Measurements from ENCODE around the gene IL17B. TPM values are rescaled to one million over a fixed set of nuclear protein-coding genes. Genes with fewer than 3 reads are reported as not detected.

IL17B gene
- total and polyA plus RNA-seq, 9 of the 15 experiments (the other 6 are each of a cell fraction or from before 2014, with no cell fraction given) = 0.28 to 2.6 (median 0.53) TPM; not detected in 2

DNA sequence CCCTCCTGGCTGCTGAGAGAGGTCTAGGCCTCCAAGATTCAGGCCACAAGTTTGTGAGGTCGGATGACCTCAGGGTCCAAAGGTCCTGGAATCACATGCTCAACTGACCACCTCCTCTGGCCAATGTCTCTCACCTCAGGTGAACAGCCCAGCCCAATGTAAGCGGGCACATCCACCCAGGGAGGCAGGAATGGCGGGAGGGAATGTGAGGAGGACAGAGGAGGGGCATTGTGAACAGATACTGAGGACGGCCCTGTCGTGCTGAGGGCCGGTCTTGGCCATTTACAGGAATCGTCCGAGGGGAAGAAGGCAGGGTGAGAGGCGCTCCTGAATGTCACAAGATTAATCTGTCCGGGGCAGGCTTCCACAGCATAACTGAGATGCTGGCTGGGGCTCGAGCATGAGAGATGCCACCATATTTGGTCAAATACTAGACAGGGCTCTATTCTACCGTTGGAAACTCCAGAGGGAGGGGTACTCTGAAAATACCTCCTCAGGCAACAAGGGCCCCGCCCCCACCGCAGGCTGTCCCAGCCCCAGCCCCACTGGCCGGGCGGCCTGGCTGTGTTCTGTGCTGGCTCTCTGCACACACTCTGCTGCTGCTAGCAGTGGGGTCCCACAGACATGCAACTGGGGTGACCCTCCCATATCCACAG lies 1.5 kb upstream of the IL17B start:
- in situ Hi-C loops (cut with MboI) (no loop called here), intact Hi-C loops (cut with micrococcal nuclease) (loop anchor here (5.0 kb wide), 1 partner anchor 237 kb away; no protein-coding TSS in a partner anchor)
- POLR2A ChIA-PET = interaction anchor here (0.6 to 1.0 kb wide), 2 partner anchors 9 to 71 kb away, joined by 3 read pairs; no protein-coding TSS in a partner anchor
- Histone ChIP-seq H3K36me3 (ENCODE audit: control insufficient read depth, insufficient read depth, low read length) (no peaks in the 10 kb centered on the region), H3K4me1 (replicated peaks in 1 of 2; ENCODE audit: control insufficient read depth in 2 of 2, insufficient read depth in 2 of 2, low read length in 2 of 2) (peaks cover 0 to 25% of the 10 kb centered on the region in 2 experiments; a peak in 3 of 5 replicates), H3K9me1 (ENCODE audit: control insufficient read depth, insufficient read depth, low read length) (no peaks in the 10 kb centered on the region), H3K9me3 (replicated peaks; ENCODE audit: control insufficient read depth, insufficient read depth, low read depth, low read length) (no peaks in the 10 kb centered on the region), H3K79me2 (ENCODE audit: control insufficient read depth, insufficient read depth, low read length) (no peaks in the 10 kb centered on the region), H4K20me1 (replicated peaks; ENCODE audit: control insufficient read depth, insufficient read depth, low read length) (no peaks in the 10 kb centered on the region), H3K27me3 (ENCODE audit: control insufficient read depth in 2 of 2, insufficient read depth in 2 of 2, low read length in 2 of 2) (no peaks in the 10 kb centered on the region), H3K4me2 (ENCODE audit: insufficient read depth, low read length) (no peak overlapping the region), H3K9ac (ENCODE audit: insufficient read depth in 1 of 2, low read depth in 2 of 2, low read length in 2 of 2) (peak overlapping the region in 1 of 2 experiments; percentile 64; a peak in 1 of 4 replicates), H2AFZ (ENCODE audit: low read depth, low read length) (no peak overlapping the region), H3K27ac (ENCODE audit: extremely low read depth, low read depth, low read length) (no peak overlapping the region), H3K4me3 (no peak overlapping the region)
- CTCF ChIA-PET (ENCODE audit: low intra/inter-chr PET ratio) = interaction anchor here (1.0 to 1.4 kb wide), 3 partner anchors 9 to 185 kb away, joined by 4 to 6 read pairs (median 5); no protein-coding TSS in a partner anchor
- WGBS (ENCODE audit: insufficient coverage, low coverage, missing lambda C conversion rate) = 43% methylated on average over 15 of the region's 16 CpGs
- TF ChIP-seq CREM (IDR thresholded peaks at IDR 0.05; ENCODE audit: low read depth) (no peak), ZFP30 (CRISPR knock-in tag; IDR thresholded peaks at IDR 0.05; ENCODE audit: borderline replicate concordance) (no peak), PHF8 (IDR thresholded peaks at IDR 0.05; ENCODE audit: borderline replicate concordance, low read length) (no peak), RBFOX2 (IDR thresholded peaks at IDR 0.05; ENCODE audit: low read depth, low read length) (no peak), CBX8 (IDR thresholded peaks at IDR 0.05; ENCODE audit: borderline replicate concordance, extremely low read depth, low read depth, low read length, poor library complexity, severe bottlenecking) (no peak)
- TF ChIP-seq, protein P1, sequence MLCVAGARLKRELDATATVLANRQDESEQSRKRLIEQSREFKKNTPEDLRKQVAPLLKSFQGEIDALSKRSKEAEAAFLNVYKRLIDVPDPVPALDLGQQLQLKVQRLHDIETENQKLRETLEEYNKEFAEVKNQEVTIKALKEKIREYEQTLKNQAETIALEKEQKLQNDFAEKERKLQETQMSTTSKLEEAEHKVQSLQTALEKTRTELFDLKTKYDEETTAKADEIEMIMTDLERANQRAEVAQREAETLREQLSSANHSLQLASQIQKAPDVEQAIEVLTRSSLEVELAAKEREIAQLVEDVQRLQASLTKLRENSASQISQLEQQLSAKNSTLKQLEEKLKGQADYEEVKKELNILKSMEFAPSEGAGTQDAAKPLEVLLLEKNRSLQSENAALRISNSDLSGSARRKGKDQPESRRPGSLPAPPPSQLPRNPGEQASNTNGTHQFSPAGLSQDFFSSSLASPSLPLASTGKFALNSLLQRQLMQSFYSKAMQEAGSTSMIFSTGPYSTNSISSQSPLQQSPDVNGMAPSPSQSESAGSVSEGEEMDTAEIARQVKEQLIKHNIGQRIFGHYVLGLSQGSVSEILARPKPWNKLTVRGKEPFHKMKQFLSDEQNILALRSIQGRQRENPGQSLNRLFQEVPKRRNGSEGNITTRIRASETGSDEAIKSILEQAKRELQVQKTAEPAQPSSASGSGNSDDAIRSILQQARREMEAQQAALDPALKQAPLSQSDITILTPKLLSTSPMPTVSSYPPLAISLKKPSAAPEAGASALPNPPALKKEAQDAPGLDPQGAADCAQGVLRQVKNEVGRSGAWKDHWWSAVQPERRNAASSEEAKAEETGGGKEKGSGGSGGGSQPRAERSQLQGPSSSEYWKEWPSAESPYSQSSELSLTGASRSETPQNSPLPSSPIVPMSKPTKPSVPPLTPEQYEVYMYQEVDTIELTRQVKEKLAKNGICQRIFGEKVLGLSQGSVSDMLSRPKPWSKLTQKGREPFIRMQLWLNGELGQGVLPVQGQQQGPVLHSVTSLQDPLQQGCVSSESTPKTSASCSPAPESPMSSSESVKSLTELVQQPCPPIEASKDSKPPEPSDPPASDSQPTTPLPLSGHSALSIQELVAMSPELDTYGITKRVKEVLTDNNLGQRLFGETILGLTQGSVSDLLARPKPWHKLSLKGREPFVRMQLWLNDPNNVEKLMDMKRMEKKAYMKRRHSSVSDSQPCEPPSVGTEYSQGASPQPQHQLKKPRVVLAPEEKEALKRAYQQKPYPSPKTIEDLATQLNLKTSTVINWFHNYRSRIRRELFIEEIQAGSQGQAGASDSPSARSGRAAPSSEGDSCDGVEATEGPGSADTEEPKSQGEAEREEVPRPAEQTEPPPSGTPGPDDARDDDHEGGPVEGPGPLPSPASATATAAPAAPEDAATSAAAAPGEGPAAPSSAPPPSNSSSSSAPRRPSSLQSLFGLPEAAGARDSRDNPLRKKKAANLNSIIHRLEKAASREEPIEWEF (CRISPR knock-in tag; IDR thresholded peaks at IDR 0.05) = no peak
- peak; percentile 29 for ATAC-seq
- FAIRE-seq = no peak
- BruUV-seq (replicated peaks) = no TSS peak
- no peak for DNase-seq (ENCODE audit: extremely low read depth in 1 of 4, low spot score in 3 of 4)

Measured in K562 (cell line).